ENCODE measurements around the gene FAM168B.
A peak's percentile ranks its signal among the peaks of the same experiment; 100 is the strongest.
"Not testable (repeated sequence)": the region's sequence is repeated elsewhere in the genome, so short reads cannot be mapped to it uniquely, and the experiment has no call there.

Gene FAM168B, protein sequence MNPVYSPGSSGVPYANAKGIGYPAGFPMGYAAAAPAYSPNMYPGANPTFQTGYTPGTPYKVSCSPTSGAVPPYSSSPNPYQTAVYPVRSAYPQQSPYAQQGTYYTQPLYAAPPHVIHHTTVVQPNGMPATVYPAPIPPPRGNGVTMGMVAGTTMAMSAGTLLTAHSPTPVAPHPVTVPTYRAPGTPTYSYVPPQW
- 189 to 201 reads per million in 2 experiments for total RNA-seq

DNA sequence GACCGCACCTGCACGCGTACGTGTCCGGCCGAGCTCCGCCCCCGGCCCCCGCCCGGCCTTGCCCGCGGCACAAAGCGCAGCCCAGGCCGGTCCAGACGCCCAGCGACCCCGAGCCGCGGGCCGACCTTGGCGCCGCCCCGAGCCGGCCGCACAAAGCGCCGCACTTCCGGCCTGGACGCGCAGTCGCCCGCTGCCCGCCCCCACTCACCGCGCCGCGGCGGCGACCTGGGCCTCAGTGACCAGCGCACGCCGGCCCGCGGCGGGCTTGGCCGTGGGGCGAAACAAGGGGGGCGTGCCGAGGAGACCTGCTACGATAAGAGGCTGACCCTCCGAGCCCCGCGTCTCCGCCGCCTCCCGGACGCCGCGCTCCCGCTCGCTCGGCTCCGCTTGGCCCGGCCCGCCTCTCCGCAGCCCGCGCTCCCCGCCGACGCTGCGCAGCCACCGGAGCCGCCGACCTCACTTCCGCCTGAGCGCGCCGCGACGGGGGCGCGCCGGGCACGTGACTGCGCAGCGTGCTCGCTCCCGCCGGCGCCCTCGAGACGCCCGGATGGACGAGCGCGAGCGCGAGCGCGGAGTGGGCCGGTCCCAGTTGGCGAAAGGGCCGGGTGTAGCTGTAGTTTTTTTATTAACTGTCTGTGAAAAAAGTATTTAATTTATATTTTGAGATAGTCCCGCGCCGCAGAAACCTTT lies at the start of gene FAM168B:
TSS of gene FAM168B (minus strand) at position 455 of the 690 bp plus-strand sequence. CDS start 10,814 bp downstream, outside the sequence.
- peak; percentile 82 for DNase-seq (ENCODE audit: low read depth)

DNA sequence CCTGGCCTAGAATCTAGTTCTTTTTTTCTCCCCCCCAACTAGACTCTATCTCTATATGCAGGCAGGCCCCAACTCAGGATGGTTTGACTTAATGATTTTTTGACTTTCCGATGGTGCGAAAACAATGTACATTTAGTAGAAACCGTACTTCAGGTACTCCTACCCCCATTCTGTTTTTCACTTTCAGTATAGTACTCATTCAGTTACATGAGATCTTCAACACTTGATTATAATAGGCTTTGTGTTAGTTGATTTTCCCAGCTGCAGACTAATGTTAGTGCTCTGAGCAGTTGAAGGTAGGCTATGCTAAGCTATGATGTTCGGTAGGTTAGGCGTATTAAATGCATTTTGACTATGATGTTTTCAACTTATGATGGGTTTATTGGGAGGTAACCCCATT lies 49.6 kb upstream of the FAM168B start:
- DNase-seq (ENCODE audit: low read depth) = no peak

DNA sequence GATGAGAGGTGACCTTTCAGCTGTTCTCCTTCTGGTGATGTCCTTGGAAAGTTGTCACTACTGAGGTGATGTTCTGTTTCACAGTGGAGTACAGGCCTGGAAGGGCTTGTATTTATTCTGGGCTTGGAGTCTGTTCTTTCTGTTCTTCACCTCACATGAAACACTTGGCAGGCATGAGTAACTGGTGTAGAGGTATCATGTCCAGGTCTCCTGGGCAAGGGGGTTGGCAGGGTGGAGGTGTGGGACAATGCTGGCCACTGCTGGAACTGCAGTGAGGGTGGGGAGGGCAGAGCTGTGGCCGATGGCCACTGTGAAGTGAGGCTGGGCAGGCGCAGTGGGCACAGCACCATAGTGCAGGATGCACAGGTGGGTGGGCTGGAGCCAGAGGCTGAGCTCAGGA lies 47.3 kb upstream of the FAM168B start:
- no peak for DNase-seq (ENCODE audit: low read depth)

DNA sequence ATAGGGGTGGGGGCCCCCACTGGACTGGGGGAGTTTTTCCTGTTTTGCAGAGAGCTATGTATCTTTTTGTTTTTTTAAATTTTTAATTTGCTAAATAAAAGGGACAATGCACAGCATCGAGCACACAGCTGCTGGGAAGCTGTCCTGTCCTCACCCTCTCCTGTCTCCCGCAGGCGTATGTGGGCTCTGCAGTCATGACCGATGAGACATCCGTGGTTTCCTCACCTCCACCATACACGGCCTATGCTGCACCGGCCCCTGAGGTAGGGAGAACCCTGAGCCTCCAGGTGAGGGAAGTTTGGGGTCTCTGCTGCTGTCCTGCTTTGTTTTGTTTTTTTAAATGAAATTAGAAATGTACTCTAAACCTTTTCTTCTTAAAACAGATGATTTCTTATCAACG lies 39.5 kb upstream of the FAM168B start:
- no peak for DNase-seq (ENCODE audit: low read depth)

DNA sequence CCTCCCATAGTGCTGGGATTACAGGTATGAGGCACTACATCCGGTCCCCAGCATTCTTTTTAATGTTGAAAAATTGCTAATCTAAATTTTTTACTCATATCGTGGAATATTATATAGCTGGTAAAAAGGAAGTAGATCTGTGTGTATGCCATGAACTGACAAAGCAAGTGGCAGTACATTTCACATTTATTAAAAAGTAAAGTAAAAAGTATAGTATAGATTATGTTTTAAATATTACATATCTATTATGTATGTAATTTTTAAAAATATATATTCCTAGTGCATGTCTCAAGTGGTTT lies 37.0 kb upstream of the FAM168B start:
- no peak for DNase-seq (ENCODE audit: low read depth)

DNA sequence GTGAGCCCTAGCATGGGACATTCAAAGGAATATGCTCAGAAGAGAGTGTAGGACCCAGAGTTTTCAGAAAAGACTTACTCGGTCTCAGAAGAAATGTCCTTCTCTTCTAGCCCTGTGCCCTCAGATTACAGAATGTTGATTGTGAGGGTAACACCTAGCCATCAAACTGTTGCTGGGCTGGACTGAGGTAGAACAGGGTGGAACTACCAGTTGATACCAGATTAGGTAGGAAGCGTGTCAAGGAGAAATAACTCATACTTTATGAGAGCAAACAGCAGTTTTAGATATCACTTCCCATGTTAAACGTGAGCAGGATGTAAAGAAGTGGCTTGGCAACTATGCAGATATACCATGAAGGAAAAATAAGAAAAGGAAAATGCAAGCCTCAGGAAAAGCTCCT lies 34.7 kb upstream of the FAM168B start:
- no peak for DNase-seq (ENCODE audit: low read depth)

DNA sequence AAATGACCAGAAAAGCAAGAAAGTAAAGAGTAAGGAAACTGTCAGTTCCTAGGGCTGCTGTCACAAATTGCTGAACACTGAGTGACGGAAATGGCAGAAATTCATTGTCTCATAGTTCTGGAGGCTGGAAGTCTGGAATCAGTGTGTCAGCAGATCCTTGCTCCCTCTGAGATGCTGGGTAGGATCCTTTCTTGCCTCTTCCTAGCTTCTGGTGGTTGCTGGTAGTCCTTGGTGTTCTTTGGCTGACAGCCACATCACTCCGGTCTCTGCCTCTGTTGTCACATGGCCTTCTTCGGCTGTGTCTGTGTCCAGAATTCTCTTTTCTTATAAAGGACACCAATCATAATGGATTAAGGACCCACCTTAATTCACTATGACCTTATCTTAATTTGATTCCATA lies 33.8 kb upstream of the FAM168B start:
- no peak for DNase-seq (ENCODE audit: low read depth)

DNA sequence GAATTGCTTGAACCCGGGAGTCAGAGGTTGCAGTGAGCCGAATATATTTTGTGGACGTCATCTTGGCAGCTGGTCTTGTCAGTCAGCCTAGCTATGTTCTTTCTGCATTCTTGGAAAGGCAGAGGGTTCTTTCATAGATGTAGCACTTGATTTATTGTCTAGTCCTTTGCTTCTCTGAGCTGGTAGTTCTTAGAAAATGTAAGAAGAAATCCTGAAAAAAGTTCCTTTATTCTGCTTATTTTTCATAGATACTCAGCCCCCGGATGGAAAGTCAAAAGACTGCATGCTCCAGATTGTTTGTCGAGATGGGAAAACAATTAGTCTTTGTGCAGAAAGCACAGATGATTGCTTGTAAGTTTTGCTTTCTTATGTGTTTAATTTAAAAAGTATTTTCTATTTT lies 33.2 kb upstream of the FAM168B start:
- no peak for DNase-seq (ENCODE audit: low read depth)

DNA sequence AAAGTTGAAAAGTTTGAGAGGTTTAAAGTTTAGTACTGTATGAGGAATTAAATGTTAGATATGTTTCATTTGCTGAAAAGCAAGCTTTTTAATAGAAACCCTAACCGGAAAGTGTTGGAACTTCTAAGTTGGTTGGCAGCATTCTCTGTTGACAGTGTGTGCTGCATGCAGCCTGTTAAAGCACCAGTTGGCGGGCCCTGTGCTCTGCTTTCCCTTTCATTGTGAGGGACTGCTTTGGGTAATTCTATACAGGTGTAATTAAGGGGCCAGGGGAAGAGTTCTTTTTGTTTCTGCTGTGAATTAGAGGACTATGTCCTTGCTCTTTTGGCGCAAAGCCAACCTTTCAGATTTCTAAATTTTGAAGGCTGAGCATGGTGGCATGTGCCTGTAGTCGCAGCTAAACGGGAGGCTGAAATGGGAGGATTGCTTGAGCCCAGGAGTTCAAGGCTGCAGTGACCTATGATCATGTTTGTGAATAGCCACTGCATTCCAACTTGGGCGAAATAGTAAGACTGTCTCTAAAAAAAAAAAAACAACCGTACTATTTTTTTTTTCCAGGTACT lies 32.0 kb upstream of the FAM168B start:
- no peak for DNase-seq (ENCODE audit: low read depth)

DNA sequence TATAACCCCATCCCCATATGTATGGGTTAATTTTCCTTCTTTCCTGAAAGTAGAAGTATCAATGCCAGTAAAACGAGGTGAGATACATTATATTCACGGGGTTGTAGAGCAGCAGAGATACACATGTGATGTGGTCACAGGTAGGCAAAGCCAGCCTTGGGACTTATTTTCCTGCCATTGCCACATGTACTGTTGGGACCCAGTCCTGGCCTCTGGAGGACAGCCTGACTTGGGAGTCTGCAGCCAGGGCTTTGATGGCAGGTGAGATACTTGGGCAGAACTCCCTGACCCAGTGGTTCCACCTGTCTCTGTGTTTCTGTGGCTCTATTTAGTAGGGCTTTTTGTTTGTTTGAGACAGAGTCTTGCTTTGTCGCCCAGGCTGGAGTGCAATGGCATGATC lies 29.9 kb upstream of the FAM168B start:
- DNase-seq (ENCODE audit: low read depth) = no peak

DNA sequence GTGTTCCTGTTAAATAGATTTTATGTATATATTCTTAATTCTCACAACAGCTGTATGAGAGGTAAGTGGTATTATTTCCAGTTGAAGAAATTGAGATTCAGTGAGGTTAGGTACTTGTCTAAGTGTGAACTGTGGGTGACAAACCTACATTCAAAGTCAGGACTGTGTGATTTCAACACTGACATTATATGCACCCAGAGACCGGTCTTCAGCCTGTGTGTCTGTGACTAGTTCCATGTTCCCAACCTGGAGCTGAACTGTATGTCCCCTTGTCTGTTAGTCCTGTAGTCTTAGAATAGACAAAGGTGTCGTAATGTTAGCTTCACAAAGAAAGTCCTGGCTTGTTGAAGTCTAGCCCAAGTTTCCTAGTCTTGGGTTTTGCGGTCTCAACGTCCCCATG lies 29.2 kb upstream of the FAM168B start:
- DNase-seq (ENCODE audit: low read depth) = no peak

DNA sequence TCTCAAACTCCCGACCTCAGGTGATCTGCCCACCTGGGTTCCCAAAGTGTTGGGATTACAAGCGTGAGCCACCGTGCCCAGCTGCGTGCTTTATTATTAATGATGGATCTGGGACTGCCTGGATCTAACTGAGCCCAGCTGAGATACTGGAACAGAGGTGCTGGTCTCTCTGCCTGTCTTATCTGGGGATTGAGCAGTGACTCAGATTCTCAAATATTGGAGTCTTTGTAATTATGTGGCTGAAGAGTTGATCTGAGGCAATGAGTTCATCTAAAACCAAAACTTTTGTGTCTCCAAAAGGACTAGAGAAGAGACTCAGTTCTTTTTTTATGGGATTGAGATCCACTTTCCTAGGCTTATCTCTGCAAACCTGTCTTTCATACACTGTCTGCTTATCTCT lies 28.2 kb upstream of the FAM168B start:
- no peak for DNase-seq (ENCODE audit: low read depth)

DNA sequence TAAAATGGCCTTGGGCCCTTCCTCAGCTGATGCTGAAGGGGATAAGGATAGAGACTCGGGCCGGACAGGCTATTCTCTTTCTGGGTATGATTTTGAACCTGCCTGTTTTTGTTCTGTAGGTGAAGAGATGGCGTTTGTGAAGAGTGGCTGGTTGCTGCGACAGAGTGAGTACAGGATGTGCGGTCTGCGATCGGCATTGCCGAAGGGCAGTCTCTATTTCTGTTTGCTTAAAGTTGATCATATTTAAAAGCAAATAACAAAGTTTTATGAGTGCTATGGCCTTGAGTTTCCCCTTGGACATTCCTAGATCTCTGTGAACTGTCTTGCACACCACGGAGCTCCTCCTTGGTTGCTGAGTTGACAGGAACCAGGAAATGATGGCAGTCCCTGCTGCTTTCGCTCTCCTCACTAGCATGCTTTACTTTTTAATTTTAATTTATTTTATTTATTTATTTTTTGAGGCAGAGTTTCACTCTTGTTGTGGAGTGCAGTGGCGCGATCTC lies 27.6 kb upstream of the FAM168B start:
- DNase-seq (ENCODE audit: low read depth) = no peak

DNA sequence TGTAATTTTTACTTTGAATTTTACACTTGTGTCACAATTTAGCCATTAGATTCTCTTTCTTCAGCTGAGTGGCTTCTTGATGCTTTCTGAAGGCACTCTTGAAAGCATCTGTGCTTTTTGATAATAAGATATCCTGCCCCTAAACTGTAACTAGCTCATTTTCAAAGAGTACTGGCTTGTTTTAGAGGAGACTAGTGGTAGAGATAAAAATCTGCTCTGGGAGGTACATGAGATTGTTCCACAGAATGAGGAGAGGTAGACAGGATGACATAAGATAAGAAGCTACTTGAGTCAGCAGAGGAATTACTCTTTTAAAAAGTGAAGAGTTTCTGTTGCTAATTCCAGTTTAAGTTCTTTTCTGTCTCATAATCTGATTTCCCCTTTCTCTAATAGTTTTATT lies 22.5 kb upstream of the FAM168B start:
- no peak for DNase-seq (ENCODE audit: low read depth)

DNA sequence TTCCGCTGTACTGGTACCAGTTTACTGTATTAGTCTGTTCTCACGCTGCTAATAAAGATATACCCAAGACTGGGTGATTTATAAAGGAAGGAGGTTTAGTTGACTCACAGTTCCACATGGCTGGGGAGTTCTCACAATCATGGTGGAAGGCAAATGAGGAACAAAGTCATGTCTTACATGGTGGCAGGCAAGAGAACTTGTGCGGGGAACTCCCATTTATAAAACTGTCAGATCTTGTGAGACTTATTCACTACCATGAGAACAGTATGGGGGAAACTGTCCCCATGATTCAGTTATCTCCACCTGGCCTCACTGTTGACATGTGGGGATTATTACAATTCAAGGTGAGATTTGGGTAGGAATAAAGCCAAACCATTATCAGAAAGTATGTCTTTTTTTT lies 21.7 kb upstream of the FAM168B start:
- not testable (repeated sequence) for DNase-seq (ENCODE audit: low read depth)

DNA sequence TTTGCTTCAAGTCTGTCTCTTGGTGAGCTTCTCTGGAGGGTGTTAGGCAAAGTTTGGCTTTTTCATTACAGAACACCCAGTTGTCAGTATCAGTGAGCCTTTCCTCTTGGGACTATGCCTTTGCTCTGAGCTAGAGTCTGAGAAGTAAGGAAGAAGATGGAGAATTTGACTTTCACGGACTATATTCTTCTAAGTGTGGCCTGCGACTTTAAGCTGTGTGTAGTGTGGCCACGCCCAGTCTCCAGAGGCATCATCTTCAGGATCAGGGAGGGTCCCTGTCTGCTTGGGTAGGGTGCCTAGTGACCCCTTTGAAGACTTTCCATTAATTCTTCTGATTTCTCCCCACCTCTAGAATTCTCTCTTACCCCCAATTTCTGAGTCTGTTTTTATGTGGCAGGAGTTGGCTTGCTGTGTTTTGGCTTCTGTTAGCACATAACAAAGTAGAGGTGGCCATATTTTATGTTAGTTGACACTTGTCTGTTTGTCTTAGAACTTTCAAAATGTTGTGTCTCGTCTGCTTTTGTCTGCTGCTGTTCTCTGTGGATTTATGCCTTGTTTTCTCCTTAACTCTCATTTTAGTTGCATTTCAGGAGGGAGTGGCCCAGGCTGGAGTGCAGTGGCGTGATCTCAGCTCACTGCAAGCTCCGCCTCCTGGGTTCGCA lies 20.4 kb upstream of the FAM168B start:
- no peak for DNase-seq (ENCODE audit: low read depth)

DNA sequence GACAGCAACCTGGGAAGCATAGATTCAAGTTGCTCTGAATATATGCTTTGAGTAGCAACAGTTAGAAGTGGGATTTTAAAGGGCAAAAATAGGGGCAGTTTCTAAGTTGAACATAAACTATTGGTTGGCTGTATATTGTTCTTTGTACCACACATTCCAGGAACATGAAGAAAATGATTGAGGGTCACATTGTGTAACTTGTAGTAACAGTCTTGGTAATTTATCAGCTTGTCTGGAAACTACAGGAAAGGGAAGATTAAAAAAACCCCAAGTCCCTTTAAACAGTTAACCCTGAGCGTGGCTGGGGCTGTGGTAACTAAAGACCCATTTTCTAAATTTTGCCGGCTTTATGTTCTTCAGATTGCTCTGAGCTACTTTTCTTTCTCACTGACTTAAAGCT lies 19.3 kb upstream of the FAM168B start:
- no peak for DNase-seq (ENCODE audit: low read depth)

DNA sequence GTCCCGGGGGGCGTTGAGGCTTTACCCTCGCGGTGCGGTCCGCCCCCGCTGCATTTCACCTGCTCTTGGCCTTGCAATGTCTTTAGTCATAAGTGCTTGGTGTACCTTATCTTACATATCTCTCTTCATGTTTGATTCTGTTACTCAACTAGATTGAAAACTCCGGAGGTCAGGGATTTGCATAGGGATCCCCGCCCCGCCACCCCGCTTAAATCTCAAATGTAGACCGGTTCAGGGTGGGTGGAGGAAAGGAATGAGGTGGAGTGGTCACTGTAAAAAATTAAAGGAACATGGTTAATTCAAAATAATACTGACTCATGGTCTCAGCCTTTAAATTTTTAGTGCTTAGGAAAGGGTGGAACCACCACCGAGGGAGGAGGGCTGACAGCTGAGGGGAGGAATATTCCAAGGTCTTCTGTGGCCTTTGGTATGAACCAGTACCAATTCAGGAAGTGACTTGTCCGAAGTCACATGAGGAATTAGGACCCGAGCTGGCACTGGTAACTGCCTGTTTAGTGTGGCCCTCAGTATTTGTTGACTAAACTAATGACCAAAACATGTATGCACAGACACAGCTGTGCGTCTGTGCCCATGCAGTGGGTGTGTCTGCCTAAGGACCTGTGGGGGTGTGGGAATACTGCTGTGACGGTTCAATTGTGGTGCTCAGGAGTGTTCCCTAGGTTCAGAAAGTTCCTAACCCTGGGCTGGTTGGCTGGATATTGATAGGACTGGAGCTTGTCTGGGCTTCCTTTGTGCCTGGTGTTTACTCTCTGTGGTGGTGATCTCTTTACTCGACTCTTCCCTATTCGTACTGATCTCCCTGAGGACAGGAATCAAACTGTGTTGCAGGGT lies 12.9 kb upstream of the FAM168B start:
- no peak for DNase-seq (ENCODE audit: low read depth)

DNA sequence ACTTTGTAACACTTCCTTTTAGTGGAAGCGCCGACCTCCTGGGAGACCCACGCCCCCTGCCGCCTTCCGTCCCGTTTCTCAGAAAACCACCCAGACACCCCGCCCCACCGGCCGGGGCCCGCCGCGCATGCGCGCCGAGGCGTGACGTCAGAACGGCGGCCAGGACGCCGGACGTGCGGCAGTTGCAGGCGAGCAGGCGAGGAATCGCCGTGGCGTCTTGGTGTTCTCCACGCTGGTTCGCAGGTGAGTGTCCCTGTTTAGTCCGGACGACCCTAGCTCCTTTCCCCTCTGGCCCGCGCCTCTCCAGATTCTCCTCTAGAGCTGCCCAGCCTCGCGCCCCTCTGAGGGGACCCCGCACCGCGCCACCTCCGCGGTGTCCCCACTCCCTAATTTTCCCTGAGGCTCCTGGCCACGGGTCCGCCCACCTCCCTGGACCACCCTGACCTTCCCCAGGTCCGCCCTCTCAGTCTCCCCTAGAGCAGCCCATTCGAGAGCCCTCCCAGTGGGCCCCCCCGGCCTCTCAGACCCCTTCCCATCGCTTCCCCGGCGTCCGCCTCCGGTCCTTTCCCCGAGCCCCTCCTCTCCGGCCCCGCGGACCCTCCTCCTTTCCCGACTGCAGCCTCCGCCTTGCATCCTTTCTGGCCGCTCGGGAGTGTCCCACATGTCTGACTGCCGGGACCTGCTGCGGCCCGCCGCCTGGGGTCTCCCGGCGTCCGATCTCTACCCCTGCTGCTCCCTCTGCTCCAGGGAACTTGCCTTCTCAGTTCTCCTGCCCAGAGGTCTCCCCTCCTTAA lies 12.1 kb upstream of the FAM168B start, which contains the start of gene PLEKHB2:
TSS of gene PLEKHB2 (plus strand) at position 181 of the 794 bp plus-strand sequence. CDS start 15,606 bp downstream, outside the sequence.
- peak; percentile 84 for DNase-seq (ENCODE audit: low read depth)

DNA sequence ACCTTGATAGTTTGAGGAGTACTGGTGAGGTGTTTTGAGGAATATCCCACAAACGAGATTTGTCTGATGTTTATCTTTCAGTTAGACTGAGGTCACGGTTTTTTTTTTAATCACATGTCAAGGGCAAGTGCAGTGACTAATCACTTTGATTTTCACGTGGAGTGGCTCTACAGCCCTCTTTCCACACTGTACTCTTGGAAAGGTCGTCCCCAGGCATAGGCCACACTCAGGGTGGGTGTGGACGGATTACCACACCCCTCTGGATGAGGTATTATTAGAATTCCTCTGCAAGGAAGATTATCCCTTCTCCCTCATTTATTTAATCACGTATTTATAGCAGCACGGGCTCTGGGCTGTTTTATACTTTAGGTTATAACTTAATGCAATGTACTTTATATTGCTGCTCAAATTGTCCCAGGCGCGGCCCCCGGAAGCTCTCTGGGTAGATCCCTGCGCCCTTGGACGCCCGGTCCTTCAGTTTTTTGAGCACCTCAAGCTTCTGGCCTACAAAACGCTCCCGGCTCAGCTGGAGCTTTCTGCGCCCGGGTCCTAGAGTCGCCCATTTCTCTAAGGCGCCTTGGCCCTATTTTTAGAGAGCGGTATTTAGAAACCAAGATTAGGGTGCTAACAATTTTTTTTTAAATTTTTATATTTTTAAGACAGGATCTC lies 11.4 kb upstream of the FAM168B start:
- DNase-seq (ENCODE audit: low read depth) = peak; percentile 42

DNA sequence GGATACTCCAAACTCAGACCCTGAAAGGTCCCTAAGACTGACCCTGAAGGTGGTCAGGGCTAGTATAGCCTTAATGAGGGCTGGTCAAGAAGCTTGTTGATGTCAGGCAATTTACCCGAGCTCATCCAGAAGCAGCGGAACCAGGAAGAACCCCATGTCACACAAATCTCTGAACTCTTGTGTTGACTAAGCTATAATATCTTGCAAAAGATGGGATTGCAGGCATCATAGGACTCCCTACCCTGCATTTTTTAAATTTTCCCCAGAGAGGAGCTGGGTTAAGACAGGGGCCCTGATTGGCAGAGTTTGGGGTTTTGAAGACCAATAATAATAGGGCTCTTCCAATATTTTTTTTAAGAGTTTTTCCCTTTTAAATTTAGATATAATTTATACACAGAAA lies 9.9 kb upstream of the FAM168B start:
- no peak for DNase-seq (ENCODE audit: low read depth)

Measured in T follicular helper cell (primary cell).